ENCODE results near the gene MYL7. TPM values are rescaled to one million over a fixed set of nuclear protein-coding genes. Genes with fewer than 3 reads are reported as not detected.

Gene MYL7
- total and polyA plus RNA-seq, 4 donors, result 0.66 to 4.5 (median 2.2) TPM; not detected in 1

GRCh38 chr7:44151956-44152355 lies 10.8 kb upstream of the MYL7 start:
- no peak overlapping the region for H3K4me3 ChIP-seq (ENCODE audit: low read depth, low read length)
- no peaks in the 10 kb centered on the region for H3K27me3 ChIP-seq (ENCODE audit: control insufficient read depth, insufficient read depth, low read length)
- peaks cover 8% of the 10 kb centered on the region for H3K4me1 ChIP-seq (ENCODE audit: control insufficient read depth, insufficient read depth, low read length)
- no peaks in the 10 kb centered on the region for H3K9me3 ChIP-seq (ENCODE audit: control insufficient read depth, insufficient read depth, low read length)
- H3K36me3 ChIP-seq (ENCODE audit: control insufficient read depth, insufficient read depth, low read length), result peaks cover 5% of the 10 kb centered on the region
- H3K27ac ChIP-seq (ENCODE audit: low read depth, low read length), result no peak overlapping the region
- DNase-seq (ENCODE audit: low read depth in 4 of 6, low spot score in 6 of 6), result no peak
- 89% methylated on average over 8 of the region's 9 CpGs for WGBS (ENCODE audit: insufficient coverage)

DNA sequence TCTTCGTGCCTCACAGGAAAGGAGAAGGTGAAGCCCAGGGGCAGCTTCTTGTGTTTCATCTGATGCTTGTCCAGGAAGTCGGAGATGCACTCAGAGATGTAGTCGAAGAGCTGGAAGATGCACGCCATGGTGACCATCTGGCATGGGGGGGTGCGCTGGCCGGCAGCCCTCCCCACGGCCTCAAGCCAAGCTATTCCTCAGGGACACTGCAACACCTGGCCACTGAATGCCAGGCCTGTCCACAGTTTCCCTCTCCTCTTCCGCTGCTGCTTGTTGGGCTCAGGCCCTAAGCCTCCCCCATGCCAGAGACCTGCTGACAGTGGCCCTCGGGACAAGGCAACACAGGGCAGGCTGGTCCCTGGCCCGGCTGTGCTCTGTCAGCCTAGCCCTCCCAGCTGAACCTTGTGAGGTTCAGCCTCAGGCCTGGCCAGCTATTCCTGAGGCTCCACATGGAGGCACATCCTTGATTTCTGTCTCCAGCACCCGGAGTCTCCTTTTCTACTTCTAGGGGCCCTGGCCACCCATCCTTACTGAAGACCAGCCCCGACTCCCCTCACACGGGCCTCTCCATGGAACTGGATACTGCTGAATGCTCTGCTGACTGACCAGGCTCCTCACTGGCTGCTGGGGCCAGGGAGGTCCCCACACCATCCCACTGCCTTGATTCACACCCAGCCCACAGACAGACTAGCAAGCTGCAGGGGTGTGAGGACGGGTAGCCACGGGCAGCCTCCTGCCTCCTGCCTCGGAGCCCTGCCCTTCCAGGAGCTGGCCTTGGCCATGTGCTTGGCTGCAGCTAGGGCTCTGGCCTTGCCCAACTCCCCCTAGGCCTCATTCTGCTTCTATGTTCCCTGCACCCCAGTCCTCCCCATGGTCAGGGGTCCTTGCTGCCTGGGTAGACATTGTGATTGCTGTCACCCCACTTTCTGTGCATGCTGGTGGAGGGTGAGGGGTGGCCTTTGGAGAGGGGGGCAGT lies 10.1 kb upstream of the MYL7 start:
- Histone ChIP-seq H3K36me3 (ENCODE audit: control insufficient read depth, insufficient read depth, low read length) (peaks cover 5% of the 10 kb centered on the region), H3K27ac (ENCODE audit: low read depth, low read length) (no peak overlapping the region), H3K27me3 (ENCODE audit: control insufficient read depth, insufficient read depth, low read length) (no peaks in the 10 kb centered on the region), H3K9me3 (ENCODE audit: control insufficient read depth, insufficient read depth, low read length) (no peaks in the 10 kb centered on the region), H3K4me1 (ENCODE audit: control insufficient read depth, insufficient read depth, low read length) (peaks cover 14% of the 10 kb centered on the region), H3K4me3 (ENCODE audit: low read depth, low read length) (no peak overlapping the region)
- 81% methylated on average over 16 of the region's 16 CpGs for WGBS (ENCODE audit: insufficient coverage)
- no peak for DNase-seq (ENCODE audit: low read depth in 4 of 6, low spot score in 6 of 6)

DNA sequence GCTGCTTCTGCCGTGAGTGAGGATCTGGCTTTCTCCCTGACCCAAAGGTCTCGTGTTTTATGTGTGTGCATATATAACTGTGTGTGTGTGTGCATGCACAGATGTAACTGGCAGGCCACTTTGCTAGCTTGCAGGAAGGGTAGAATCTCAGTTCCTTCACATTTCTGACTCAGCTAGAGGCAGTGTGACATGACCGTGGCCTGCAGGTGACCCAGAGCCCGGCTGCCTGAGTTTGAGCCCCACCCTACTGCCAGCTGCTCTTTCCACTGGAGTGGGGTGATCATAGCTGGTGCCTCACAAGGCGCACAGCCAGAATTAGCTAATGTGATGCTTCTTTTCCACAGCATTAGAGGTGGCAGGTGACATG lies 9.3 kb upstream of the MYL7 start:
- WGBS (ENCODE audit: insufficient coverage), result 73% methylated on average over 5 of the region's 5 CpGs
- H3K9me3 ChIP-seq (ENCODE audit: control insufficient read depth, insufficient read depth, low read length), result no peaks in the 10 kb centered on the region
- H3K27me3 ChIP-seq (ENCODE audit: control insufficient read depth, insufficient read depth, low read length), result peaks cover 3% of the 10 kb centered on the region
- peaks cover 21% of the 10 kb centered on the region for H3K4me1 ChIP-seq (ENCODE audit: control insufficient read depth, insufficient read depth, low read length)
- no peak overlapping the region for H3K4me3 ChIP-seq (ENCODE audit: low read depth, low read length)
- DNase-seq (ENCODE audit: low read depth in 4 of 6, low spot score in 6 of 6), result no peak
- no peak overlapping the region for H3K27ac ChIP-seq (ENCODE audit: low read depth, low read length)
- H3K36me3 ChIP-seq (ENCODE audit: control insufficient read depth, insufficient read depth, low read length), result peaks cover 5% of the 10 kb centered on the region

GRCh38 chr7:44149571-44150465 lies 8.7 kb upstream of the MYL7 start:
- Histone ChIP-seq H3K36me3 (ENCODE audit: control insufficient read depth, insufficient read depth, low read length) (peaks cover 7% of the 10 kb centered on the region), H3K4me1 (ENCODE audit: control insufficient read depth, insufficient read depth, low read length) (peaks cover 27% of the 10 kb centered on the region), H3K9me3 (ENCODE audit: control insufficient read depth, insufficient read depth, low read length) (no peaks in the 10 kb centered on the region), H3K27me3 (ENCODE audit: control insufficient read depth, insufficient read depth, low read length) (peaks cover 10% of the 10 kb centered on the region), H3K4me3 (ENCODE audit: low read depth, low read length) (no peak overlapping the region), H3K27ac (ENCODE audit: low read depth, low read length) (no peak overlapping the region)
- peak in 1 of 6 donors; percentile 20 for DNase-seq (ENCODE audit: low read depth in 4 of 6, low spot score in 6 of 6)
- 90% methylated on average over 12 of the region's 18 CpGs for WGBS (ENCODE audit: insufficient coverage)

DNA sequence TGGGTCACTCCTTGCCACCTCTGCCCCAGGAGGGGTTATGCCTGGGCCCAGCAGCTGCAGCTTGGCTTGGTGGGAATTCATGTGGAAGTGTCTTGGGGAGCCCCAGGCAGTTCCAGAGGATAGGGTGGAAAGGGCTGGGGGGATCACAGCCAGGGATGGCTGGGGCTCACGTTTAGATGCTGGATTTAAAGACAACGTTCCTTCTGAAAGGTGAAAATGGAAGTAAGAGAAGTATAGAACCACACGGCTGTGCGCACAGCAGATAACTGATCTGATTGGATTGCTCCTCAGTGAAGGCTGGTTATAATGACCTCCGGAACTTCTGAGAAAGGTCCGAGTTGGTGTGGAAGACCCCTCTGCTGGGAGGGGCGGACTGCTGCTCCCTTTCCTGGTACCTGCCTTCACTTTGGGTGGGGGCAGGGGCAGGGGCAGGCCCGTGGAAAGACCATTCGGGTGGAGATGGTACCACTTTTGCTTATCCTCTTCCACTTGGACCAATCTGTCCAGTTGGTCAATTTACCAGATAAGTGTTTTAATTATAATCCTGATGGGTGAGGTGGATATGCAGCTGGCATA lies 7.9 kb upstream of the MYL7 start:
- Histone ChIP-seq H3K27me3 (ENCODE audit: control insufficient read depth, insufficient read depth, low read length) (peaks cover 13% of the 10 kb centered on the region), H3K9me3 (ENCODE audit: control insufficient read depth, insufficient read depth, low read length) (no peaks in the 10 kb centered on the region), H3K36me3 (ENCODE audit: control insufficient read depth, insufficient read depth, low read length) (peaks cover 11% of the 10 kb centered on the region), H3K4me3 (ENCODE audit: low read depth, low read length) (no peak overlapping the region), H3K27ac (ENCODE audit: low read depth, low read length) (no peak overlapping the region), H3K4me1 (ENCODE audit: control insufficient read depth, insufficient read depth, low read length) (peaks cover 35% of the 10 kb centered on the region)
- no peak for DNase-seq (ENCODE audit: low read depth in 4 of 6, low spot score in 6 of 6)
- 88% methylated on average over 7 of the region's 9 CpGs for WGBS (ENCODE audit: insufficient coverage)

DNA sequence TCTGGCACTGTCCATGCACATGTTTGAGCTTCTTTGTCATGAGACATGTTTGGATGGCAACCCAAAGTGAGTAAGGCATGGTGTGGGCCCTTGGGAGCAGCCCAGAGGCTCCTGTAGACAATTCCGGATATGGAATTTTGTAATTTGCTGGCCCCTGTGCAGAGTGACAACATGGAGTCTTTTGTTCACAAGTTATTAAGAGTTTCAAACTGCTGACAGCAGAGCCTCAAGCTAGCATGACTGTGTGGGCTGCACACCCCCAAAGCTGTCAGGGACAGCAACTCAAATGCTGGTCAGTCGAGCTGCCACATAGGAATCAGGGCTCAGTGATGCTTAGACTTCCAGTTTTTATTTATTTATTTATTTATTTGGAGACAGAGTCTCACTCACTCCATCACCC lies 7.0 kb upstream of the MYL7 start:
- 78% methylated on average over 1 of the region's 2 CpGs for WGBS (ENCODE audit: insufficient coverage)
- Histone ChIP-seq H3K36me3 (ENCODE audit: control insufficient read depth, insufficient read depth, low read length) (peaks cover 11% of the 10 kb centered on the region), H3K27ac (ENCODE audit: low read depth, low read length) (no peak overlapping the region), H3K9me3 (ENCODE audit: control insufficient read depth, insufficient read depth, low read length) (no peaks in the 10 kb centered on the region), H3K4me1 (ENCODE audit: control insufficient read depth, insufficient read depth, low read length) (peaks cover 37% of the 10 kb centered on the region), H3K27me3 (ENCODE audit: control insufficient read depth, insufficient read depth, low read length) (peaks cover 13% of the 10 kb centered on the region), H3K4me3 (ENCODE audit: low read depth, low read length) (no peak overlapping the region)
- no peak for DNase-seq (ENCODE audit: low read depth in 4 of 6, low spot score in 6 of 6)

- H3K9me3 ChIP-seq (ENCODE audit: control insufficient read depth, insufficient read depth, low read length), result no peaks in the 10 kb centered on the region
- H3K4me1 ChIP-seq (ENCODE audit: control insufficient read depth, insufficient read depth, low read length), result peaks cover 37% of the 10 kb centered on the region
- peaks cover 13% of the 10 kb centered on the region for H3K27me3 ChIP-seq (ENCODE audit: control insufficient read depth, insufficient read depth, low read length)
- H3K27ac ChIP-seq (ENCODE audit: low read depth, low read length), result no peak overlapping the region
- WGBS (ENCODE audit: insufficient coverage), result 37% methylated on average over 19 of the region's 33 CpGs
- peaks cover 11% of the 10 kb centered on the region for H3K36me3 ChIP-seq (ENCODE audit: control insufficient read depth, insufficient read depth, low read length)
- DNase-seq (ENCODE audit: low read depth in 4 of 6, low spot score in 6 of 6), result peak in 2 of 6 donors; percentile 23 to 70
- H3K4me3 ChIP-seq (ENCODE audit: low read depth, low read length), result no peak overlapping the region
These were observed 6.2 kb upstream of the MYL7 start for GRCh38 chr7:44147026-44147991.

DNA sequence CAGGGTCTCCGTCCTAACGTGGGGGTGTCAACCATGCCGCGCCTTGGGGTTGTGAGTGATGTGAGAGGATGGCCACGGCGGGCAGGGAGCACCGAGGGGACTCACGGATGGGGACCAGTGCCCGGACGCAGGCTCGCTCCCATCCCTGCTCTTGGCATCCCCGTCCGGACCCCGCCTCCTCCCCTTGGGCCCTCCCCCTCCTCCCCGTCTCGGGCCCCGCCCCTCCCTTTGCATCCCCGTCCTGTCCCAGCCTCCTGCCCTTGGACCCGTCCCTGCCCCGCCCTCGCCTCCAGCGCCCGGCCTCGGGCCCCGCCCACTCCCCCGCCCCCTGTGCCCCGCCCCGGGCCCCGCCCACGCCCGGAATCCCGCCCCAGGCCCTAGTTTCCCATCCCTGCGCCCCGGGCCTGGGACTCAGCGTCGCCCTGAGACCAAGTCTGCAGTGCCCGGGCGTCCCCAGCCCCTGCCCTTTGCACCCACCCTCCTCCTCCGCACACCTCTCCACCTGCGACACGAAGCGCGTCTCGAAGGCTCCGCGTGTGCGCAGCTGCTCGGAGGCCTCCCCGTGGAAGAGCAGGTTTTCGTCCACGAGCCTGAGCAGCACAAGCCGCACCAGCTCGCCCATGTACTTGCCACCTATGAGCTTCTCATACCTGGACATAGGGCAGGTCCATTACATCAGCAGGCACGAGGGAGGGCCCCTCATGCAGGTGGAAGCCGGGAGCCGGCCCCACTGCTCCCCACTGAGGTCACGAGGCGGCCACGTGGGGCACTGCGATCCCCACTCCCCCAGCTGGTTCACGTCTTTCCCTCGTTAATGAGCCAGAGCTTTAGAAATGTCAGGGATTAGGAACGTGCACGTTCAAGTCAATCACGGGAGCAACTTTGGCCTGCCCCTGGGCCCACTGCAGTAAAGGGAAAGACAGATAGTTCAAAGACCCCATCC lies 5.1 kb upstream of the MYL7 start:
- WGBS (ENCODE audit: insufficient coverage), result 8% methylated on average over 52 of the region's 65 CpGs
- peak in 3 of 6 donors; percentile 31 to 76 (median 74) for DNase-seq (ENCODE audit: low read depth in 4 of 6, low spot score in 6 of 6)
- H3K4me3 ChIP-seq (ENCODE audit: low read depth, low read length), result peak overlapping the region; percentile 50
- H3K4me1 ChIP-seq (ENCODE audit: control insufficient read depth, insufficient read depth, low read length), result peaks cover 37% of the 10 kb centered on the region
- H3K27me3 ChIP-seq (ENCODE audit: control insufficient read depth, insufficient read depth, low read length), result peaks cover 13% of the 10 kb centered on the region
- no peaks in the 10 kb centered on the region for H3K9me3 ChIP-seq (ENCODE audit: control insufficient read depth, insufficient read depth, low read length)
- peak overlapping the region; percentile 15 for H3K27ac ChIP-seq (ENCODE audit: low read depth, low read length)
- peaks cover 6% of the 10 kb centered on the region for H3K36me3 ChIP-seq (ENCODE audit: control insufficient read depth, insufficient read depth, low read length)
